ENCODE data around the gene P3H1.
"Not testable (repeated sequence)": the region's sequence is repeated elsewhere in the genome, so short reads cannot be mapped to it uniquely, and the experiment has no call there.

P3H1 gene, protein sequence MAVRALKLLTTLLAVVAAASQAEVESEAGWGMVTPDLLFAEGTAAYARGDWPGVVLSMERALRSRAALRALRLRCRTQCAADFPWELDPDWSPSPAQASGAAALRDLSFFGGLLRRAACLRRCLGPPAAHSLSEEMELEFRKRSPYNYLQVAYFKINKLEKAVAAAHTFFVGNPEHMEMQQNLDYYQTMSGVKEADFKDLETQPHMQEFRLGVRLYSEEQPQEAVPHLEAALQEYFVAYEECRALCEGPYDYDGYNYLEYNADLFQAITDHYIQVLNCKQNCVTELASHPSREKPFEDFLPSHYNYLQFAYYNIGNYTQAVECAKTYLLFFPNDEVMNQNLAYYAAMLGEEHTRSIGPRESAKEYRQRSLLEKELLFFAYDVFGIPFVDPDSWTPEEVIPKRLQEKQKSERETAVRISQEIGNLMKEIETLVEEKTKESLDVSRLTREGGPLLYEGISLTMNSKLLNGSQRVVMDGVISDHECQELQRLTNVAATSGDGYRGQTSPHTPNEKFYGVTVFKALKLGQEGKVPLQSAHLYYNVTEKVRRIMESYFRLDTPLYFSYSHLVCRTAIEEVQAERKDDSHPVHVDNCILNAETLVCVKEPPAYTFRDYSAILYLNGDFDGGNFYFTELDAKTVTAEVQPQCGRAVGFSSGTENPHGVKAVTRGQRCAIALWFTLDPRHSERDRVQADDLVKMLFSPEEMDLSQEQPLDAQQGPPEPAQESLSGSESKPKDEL

DNA sequence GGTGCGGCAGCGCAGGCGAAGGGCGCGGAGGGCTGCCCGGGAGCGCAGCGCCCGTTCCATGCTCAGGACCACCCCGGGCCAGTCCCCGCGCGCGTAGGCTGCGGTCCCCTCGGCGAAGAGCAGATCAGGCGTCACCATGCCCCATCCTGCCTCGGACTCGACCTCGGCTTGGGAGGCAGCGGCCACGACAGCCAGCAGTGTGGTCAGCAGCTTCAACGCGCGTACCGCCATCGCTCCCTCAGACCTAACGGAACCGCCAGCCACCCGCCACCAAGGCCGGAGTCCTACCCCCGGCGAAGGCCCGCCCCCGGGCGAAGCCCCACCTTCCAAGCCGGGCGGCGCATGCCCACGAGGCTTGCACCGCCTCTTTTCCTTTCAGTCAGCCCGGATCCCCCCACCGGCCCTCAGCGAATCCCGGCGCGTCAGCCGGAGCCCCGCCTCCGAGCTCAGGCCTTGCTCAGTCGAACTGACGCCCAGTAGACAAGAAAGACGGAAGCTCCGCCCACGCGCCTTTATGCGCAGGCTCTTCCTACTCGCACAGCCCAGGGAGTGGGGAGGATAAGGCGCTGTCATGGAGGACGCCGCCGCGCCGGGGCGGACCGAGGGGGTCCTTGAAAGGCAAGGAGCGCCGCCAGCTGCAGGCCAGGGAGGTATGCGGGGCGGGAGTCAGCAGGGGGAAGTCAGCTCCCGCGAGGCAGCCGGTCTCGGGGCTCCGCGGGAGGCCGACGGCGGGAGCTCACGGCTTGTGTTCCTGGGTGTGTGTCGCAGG is at the start of gene P3H1, which contains the start of gene C1orf50:
Gene P3H1 (minus strand): TSS at position 288 of the 769 bp plus-strand sequence. CDS start 57 bp downstream, at position 231.
Gene C1orf50 (plus strand): TSS at position 509 of the 769 bp plus-strand sequence. CDS start 63 bp downstream, at position 572.
- in situ Hi-C loops (cut with HindIII; ENCODE audit: low sequenced_read_pairs) = no loop called here

DNA sequence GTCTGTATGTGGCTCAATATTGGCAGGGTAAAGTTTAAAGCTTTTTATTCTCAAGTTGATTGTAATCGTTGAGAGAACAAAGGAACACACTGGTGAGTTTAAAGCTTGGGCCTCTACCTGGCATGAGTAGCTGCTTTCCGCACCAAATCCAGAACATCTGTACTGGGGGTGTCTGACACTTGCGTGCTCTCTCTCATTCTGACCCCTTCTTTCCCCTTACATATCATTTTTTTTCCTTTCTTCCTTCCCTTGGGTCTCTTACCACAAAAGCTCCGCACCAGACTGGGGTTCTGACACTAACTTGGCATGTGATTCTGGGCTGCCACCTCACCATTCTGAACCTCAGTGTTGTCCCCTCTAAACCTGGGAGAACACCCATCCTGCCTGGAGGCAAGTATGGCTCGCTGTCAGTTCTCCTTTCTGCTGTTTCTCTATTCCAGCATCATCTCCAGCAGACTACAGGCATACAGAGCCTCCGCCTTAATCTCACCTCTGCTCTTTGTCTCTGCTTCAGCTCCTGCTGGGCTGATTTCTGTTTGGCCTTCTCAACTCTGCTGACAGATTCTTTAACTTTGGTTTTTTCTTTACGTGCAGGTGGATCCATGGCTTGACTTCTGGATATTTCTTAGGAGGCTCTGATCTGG is 49.2 kb upstream of the P3H1 start:
- in situ Hi-C loops (cut with HindIII; ENCODE audit: low sequenced_read_pairs) = no loop called here

DNA sequence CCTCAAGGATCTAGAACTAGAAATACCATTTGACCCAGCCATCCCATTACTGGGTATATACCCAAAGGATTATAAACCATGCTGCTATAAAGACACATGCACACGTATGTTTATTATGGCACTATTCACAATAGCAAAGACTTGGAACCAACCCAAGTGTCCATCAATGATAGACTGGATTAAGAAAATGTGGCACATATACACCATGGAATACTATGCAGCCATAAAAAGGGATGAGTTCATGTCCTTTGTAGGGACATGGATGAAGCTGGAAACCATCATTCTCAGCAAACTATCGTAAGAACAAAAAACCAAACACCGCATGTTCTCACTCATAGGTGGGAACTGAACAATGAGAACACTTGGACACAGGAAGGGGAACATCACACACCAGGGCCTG is 48.0 kb upstream of the P3H1 start:
- in situ Hi-C loops (cut with HindIII; ENCODE audit: low sequenced_read_pairs) = not testable (repeated sequence)

DNA sequence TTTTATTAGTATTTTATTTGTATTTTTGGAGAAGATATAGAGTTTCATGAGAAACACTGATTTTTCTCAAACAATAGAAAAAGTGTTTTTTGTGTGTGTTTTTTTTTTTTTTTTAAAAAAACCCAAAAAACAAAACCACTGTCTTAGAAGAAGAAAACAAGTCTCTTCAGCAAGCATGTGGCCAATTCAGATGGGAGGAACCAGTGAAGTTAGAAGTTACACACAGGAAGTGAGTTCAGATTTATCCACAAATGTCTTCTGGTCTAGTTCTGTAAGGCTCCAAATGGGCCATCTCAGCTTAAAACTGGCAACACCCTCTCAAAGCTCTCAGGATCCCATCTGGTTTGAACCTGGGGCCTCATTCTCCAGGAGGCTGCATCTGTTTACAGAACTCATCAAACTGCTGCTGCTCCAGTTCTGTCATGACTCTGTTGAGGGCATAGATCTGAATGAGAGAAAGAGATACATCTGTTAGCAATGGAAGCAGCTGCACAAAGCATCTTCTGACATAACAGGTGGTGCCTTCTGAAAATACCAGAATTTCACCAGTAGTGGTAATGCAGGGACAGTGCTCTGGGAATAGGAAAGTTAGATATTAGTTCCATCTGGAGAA is 40.3 kb upstream of the P3H1 start:
- in situ Hi-C loops (cut with HindIII; ENCODE audit: low sequenced_read_pairs) = no loop called here

DNA sequence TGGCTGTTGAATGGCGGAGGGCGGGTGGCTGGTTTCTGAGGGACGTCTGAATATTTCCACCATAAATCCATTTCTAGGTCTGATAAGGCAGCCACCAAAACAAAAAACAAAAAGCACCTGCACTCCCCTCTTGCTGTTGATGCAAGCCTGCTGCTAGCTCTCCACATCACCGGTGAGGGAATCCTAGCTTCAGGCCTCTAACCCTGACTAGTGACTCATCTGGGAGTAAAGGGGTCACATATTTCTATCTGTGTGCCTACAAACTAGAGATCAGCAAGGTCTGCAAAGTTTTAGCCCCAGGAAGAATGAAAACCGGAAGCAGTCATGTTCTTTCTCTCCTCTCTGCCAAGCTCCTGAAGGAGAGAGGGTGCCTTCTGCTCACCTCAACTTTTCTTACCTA is 39.8 kb upstream of the P3H1 start:
- in situ Hi-C loops (cut with HindIII; ENCODE audit: low sequenced_read_pairs) = no loop called here

DNA sequence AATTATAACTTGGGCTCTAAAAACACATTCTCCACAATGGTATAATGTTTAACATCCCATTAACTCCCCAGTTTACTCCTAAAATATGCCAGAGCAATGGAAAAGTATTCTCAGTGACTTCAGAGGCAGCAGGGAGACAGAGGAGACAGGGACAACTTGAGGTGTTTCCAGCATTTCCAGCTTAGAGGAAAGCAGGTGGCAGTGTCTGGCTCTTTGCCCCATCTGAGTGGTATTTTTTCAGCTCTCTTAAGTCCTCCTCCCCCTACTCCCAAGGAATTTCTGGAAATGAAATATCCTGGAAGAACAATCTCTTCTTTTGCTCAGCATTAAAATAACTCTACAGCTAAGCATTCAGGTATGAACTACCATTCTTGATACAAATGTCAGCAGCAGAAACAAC is 39.3 kb upstream of the P3H1 start:
- in situ Hi-C loops (cut with HindIII; ENCODE audit: low sequenced_read_pairs) = no loop called here

DNA sequence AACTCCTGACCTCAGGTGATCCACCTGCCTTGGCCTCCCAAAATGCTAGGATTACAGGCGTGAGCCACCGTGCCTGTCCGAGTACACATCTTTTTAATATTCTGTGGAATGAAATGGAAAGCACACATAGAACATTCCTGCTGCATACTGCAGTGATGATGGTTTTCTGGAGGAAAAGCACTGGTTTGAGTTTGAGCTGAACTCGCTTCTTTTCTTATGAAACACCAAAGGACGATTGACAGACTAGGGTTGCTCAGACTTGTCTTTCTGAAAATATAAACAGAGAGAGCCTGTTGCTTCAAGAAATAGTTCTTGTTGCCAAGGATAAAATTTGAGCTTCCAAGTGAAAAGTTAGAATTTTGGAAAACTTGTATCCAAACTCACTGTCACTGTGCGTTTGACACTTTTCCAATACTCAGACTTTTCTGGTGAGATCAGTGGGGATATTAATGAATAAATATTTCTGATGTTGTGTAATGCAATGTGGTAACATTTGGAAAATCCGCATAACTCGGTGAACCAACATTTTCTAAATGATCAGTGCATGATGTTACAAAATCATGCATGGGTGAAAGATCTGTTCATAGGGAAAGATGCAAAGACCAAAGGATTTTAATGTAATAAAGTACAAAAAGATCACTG is 35.1 kb upstream of the P3H1 start:
- in situ Hi-C loops (cut with HindIII; ENCODE audit: low sequenced_read_pairs) = no loop called here

DNA sequence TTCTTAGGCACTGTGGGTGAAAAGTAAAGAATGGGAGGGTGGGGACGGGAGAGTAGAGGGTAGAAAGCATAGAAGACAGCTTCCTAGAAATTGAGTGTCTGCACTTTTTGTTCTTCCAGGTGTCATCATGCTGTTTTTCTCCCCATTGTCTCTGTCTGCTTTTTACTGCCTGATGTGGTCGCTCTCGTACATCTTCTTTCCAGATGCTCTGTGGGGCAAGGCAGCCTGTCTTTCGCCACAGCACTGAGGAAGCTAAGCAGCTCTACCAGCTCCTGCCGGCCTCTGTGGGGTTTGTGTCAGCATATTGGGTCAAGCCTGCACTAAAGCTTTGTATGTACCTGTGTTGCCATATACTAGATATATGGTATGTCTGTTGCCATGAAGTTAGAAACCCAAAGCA is 31.2 kb upstream of the P3H1 start:
- in situ Hi-C loops (cut with HindIII; ENCODE audit: low sequenced_read_pairs) = loop anchor here (10.0 kb wide), 1 partner anchor 73 kb away; no protein-coding TSS in a partner anchor

DNA sequence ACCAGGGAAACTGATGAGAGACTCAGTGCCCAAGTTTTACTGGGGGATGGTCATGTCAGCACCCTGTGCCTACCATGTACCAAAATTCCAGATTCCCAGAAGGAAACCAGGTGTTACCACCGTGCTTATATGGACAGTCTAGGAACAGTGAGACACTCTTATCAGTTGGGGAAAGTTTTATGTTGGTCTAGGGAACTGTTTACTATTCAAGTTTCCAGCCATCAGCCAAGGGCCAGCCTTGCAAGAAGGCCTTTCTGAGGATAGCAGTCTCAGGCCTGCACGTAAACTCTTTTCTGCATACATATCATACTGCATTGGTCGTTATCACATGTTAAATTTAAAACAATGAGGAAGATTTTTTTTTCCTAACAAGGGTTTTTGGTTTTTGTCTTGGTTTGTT is 30.6 kb upstream of the P3H1 start:
- in situ Hi-C loops (cut with HindIII; ENCODE audit: low sequenced_read_pairs) = loop anchor here (10.0 kb wide), 1 partner anchor 73 kb away; no protein-coding TSS in a partner anchor

DNA sequence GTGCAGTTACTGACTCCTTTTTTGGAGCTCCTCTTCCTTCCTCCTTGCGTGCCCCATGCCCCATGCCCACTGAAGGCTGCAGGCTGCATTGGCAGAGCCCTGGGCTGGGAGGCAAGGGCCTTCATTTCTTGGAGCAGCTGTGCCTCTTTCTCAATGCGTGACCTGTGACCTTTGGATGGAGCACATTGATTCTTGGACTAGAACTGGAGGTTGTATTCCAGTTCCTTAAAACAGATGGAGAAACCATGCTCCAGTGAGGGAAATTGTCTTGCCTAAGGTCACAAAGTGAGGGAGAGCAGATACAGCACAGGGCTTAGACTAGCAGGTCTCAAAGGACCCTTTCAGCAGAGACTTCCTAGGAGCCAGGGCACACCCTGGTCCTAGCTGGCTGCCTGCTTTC is 27.0 kb upstream of the P3H1 start:
- in situ Hi-C loops (cut with HindIII; ENCODE audit: low sequenced_read_pairs) = loop anchor here (10.0 kb wide), 1 partner anchor 69 kb away; no protein-coding TSS in a partner anchor

DNA sequence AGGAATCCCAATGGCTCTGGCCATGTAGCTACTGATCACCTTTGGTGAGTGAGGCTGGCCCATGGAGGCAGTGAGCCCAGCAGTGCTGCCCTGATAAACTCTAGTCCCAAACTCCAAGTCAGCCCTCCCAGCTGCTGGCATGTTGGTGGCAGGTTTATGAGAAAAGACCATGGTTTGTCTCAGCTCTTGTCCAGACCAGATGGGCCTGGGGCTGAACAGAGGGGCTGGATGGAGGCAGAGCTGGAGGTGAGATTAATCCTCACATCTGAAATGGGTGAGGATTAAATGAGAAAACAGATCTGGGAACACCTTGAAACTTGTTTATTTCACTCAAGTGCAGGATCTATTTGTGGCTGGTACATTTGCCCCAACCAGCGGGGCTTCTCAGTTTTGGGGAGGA is 21.2 kb upstream of the P3H1 start:
- in situ Hi-C loops (cut with HindIII; ENCODE audit: low sequenced_read_pairs) = no loop called here

DNA sequence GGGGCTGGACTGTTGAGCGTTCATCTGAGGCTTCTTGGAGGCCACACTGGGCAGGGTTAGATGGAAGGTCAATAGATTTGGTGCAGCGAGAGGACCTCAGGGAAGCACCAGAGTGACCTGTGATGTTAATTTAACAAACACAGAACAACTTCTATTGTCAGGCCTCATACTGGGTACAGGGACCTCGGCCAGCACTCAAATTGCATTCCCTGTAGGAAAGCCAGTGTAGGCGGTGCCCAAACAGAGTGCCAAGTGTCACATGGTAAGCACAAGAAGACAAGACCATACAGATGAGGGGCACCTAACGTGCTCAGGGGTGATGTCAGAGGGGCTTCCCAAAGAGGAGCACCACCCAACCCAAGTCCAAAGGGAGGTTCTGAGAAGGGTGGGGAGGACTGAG is 19.3 kb upstream of the P3H1 start:
- in situ Hi-C loops (cut with HindIII; ENCODE audit: low sequenced_read_pairs) = no loop called here

DNA sequence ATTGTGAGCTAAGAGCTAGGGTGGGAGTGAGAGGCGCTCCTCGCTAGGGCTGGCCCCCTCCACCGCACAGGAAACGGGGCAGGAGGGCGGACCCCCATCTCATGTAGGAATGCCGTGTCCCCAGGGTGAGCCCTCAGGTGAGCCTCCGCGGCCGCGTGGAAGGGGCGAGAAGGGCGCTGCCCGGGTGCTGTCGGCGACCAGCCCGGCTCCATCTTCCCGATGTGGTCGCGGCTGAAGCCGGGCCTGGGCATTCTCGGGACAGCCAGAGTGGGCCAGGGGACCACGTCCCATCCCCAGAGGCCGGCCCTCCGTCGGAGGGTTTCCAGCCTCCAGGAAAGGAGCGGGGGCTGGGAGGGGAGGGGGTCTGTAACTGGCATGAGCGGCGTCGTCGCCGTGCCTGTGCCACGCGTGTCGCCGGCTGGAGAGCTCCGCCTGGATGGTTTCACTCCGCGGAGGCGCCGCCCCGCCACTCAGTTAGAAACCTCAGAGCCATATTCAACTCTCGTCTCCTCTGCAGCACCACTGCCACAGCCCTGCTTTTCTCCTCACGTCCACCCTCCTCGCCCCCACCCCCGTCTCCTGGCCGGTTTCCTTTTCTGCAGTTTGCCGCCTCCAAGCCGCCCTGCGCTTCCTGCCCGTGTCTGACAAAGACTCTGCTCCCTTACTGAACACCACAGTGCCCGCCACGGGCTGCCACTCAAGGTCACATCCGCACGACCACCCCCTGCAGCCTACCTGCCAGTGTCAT is 18.3 kb upstream of the P3H1 start, which contains the start of gene TMEM269:
Gene TMEM269 (plus strand): TSS at position 46 of the 748 bp plus-strand sequence. CDS start 4,903 bp downstream, outside the sequence.
- in situ Hi-C loops (cut with HindIII; ENCODE audit: low sequenced_read_pairs) = no loop called here

DNA sequence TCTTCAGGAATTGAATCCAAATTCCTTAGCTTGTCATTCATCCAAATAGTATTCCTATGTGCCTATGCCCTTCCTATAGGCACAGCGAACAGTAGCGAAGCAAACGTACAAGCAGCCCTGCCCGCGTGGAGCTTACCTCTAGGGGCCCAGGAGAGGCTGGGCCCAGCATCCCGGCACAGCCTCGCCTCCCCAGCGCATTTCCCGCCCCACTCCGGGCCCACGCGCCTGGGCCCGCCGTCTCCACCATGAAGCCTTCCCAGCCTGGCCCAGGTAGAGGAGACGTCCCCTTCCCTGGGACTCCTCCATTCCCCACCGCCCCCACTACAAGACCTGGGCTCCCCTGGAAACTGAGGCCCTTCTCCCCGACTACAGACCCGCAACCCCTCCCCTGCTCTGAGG is 17.7 kb upstream of the P3H1 start:
- in situ Hi-C loops (cut with HindIII; ENCODE audit: low sequenced_read_pairs) = no loop called here

DNA sequence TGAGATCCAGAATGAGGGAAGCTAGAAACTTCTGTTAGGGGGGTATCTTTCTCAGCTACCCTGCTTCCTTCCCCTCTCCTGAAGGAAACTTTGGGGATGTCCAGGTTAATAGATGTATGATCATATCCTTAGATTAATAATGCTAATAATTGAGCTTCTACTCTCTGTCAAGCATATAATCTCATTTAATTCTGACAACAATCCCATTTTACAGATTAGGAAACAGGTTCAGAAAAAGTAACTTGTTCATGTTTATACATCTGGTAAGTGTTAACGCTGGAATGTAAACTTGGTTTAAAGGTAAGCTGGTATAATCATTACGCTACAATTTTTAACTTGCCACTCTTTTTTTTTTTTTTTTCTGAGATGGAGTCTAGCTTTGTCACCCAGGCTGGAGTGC is 16.3 kb upstream of the P3H1 start:
- in situ Hi-C loops (cut with HindIII; ENCODE audit: low sequenced_read_pairs) = no loop called here

DNA sequence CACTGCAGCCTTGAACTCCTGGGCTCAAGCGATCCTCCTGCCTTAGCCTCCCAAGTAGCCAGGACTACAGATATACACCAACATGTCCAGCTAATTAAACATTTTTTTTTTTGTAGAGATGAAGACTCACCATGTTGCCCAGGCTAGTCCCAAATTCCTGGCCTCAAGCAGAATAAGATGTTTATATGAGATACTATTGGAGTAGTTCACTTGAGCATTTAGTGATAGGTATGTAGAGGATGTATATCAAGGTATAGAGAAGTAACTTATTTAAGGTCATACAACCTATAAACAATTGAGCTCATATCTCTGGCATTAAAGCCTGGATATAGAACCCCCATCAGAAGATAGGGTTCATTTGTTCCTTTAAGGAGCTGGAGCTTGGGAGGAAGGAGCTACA is 13.3 kb upstream of the P3H1 start:
- in situ Hi-C loops (cut with HindIII; ENCODE audit: low sequenced_read_pairs) = no loop called here

DNA sequence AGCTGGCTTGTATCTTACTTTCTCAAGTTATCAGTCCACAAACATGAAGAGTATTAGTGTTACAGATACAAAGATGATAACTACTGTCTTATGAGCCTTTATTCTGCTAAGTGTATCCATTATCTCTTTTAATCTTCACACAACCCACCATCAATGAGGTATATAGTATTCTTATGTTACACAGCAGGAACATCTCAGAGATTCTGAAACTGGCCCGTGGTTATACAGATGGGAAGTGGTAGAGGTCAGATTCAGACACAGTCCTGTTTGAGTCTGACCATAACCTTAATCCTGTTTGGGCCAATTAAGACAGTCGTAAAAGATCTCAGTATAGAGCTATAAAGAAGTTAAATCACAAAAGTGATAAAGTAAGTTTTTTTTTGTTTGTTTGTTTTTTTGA is 12.9 kb upstream of the P3H1 start:
- in situ Hi-C loops (cut with HindIII; ENCODE audit: low sequenced_read_pairs) = no loop called here

DNA sequence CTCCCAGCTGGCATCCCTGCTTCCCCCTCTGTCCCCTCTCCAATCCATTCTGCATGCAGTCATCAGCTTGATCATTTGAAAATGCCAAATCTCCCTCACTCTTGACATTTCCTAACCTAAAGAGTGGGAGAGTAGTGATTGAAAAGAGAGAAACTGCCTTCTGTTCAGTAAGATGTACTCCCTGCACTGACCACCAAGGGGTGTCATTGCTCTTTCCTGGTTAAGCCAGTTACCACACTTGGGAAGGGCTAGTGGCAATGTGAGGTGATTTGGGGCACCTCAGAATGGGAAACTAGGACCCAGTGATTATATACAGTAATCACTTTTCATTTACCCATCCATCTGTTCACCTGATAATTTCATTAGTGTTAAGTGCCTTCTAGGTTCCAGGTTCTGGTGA is 11.0 kb upstream of the P3H1 start:
- in situ Hi-C loops (cut with HindIII; ENCODE audit: low sequenced_read_pairs) = no loop called here

DNA sequence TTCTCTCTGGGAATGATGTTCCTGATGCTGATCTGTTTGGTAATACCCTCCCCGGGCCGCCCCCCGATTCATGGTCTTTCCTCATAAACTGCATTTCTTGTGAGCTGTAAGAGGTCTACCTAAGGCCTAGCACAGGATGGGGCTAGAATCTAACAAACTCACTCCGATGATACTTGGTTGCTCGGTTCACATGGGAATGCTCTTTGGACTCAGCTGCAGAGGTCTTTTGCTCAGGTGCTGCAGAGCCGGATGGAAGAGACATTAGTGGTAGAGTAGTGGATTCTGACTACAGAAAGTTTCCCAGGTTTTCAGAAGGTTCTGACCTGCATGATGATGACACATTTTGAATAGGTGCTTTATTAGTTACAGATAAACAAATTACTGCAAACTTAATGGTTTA is 9.7 kb upstream of the P3H1 start:
- in situ Hi-C loops (cut with HindIII; ENCODE audit: low sequenced_read_pairs) = no loop called here
